ENCODE results near the gene PCNA.
"Not testable (repeated sequence)": the region's sequence is repeated elsewhere in the genome, so short reads cannot be mapped to it uniquely, and the experiment has no call there.

PCNA gene

DNA sequence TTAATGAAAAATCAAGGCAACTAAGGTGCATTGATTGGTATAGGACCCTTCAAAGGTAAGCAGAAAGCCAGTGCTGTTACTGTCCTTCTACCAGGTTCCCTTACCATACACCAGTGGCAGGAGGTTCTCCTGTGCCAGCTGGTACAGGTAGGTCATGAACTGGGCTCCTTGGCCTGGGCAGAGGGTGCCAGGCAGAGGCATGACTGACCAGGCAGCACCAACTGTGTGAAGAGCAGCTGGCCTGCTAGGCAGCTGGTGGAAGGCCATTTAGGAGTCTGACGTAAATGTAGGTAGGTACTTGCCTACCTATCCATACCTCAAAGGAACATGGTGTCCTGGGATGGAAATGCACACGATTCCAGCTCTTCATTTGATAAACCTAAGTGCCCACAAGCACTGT, 23.3 kb downstream of the PCNA start:
- no peak for DNase-seq (ENCODE audit: low spot score)

DNA sequence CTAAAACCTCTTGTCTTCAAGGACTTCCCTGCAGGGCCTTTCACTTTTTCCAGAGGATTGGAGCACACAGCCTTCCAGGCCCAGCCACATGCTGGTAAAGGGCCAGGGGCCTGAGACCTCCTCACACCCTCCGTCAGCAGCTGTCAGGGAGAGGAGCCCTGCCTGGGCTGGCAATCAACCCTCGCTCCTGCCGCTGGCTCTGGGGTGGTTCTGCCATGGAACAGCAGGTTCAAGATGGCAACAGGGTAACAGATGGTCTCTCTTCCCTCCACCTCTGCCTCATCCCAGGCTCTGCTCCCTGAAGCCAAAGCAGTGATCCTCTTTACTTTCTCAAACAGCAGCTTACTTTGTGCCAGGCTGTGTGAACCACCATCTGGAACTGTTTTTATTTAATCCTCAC, 23.8 kb downstream of the PCNA start:
- DNase-seq (ENCODE audit: low spot score) = no peak

DNA sequence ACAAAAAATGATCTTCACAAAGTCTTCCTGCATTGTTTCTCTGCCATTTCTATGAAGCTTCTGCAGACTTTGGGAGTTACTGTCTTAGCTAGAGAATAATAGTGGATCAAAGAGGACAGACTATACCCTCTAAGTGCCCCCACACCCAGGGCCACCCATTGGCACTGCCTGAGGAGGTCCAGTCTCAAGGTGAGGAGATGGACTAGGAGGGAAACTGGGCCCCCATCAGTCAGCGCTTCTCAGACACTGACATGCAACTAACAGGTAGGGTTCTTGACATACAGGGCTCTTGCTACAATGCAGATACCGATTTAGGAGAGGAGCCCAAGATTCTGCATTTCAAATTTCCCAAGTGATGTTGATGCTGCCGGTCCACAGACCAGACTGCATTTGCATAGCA, 24.3 kb downstream of the PCNA start:
- no peak for DNase-seq (ENCODE audit: low spot score)

DNA sequence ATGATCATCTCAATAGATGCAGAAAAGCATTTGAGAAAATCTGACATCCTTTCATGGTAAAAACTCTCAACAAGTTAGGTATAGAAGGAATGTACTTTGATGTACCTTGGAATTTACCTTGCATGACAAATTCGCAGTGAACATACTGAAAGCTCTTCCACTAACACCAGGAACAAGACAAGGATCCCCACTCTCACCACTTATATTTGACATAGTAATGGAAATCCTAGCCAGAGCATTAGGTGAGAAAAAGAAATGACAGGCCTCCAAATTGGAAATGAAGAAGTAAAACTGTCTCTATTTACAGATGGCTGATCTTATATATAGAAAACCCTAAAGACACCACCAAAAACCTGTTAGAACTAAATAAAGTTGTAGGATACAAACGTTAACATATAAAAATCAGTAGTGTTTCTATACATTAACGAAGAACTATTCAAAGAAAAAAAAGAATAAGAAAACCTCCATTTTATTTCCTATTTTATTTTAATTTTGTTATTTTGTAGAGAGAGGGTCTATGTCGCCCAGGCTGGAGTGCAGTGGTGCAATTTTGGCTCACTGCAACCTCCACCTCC, 26.9 kb downstream of the PCNA start:
- no peak for DNase-seq (ENCODE audit: low spot score)

DNA sequence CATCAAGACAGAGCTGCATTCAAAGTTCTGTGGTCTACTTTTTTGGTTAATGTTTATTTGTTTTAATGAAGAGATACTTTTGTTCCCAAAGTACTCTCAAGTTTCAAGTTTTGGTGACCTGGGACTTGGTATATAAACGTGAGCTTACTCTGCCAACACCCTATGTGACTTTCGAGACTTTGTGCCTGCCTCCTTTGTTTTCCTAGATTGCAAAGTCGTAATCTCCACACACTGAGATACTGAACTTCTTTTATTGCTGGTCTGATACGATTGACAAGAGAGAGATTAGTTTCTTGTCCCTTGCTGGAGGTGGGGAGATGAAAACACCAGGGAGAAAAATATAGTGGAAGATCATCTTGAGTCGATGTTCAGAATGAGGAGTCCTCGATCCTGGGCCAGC, 27.9 kb downstream of the PCNA start:
- no peak for DNase-seq (ENCODE audit: low spot score)

DNA sequence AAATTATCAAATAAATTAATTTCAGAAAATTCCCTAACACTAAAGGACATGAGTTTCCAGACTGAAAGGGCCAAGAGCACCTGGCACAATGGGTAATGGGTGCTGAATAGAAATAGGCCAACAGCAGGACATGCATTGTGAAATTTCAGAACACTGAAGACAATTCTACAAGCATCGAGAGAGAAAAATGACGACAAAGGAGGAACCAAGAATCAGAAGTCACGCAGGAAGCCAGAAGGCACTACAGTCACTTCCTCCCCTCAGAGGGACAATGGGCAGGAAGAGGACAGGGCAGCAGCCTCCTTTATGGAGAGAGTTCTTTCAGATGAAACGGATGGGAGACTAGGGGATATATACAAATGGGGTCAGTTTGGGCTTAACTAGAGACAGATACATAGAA, 29.6 kb downstream of the PCNA start:
- DNase-seq (ENCODE audit: low spot score) = peak; percentile 29

DNA sequence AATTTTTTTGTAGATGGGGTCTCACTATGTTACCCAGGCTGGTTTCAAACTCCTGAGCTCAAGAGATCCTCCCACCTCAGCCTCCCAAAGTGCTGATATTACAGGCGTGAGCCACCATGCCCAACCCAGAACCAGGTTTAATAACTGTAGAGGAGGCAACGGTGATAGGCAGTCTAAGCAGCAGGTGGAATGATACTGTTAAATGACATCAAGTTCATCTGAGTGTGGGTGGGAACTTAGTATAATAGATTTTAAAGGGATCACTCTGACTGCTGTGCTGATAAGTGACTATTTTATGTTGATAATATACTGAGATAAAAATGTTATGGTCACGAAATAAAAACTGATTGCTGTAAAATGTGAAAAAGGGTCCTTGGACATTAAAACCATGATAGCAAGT, 31.1 kb downstream of the PCNA start:
- DNase-seq (ENCODE audit: low spot score) = no peak

DNA sequence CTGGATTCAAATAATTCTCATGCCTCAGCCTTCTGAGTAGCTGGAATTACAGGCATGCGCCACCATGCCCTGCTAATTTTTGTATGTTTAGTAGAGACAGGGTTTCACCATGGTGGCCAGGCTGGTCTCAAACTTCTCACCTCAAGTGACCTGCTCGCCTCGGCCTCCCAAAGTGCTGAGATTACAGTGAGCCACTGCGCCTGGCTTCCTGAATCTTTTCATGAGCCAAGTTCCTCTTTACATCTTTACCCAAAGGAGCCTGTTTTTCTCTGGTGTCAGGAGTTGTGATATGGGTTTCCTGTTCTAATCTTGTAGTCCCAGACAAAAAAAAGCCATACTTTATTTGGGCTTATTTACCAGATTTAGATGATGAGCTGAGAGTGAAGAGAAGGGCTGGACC, 34.4 kb downstream of the PCNA start:
- peak; percentile 28 for DNase-seq (ENCODE audit: low spot score)

DNA sequence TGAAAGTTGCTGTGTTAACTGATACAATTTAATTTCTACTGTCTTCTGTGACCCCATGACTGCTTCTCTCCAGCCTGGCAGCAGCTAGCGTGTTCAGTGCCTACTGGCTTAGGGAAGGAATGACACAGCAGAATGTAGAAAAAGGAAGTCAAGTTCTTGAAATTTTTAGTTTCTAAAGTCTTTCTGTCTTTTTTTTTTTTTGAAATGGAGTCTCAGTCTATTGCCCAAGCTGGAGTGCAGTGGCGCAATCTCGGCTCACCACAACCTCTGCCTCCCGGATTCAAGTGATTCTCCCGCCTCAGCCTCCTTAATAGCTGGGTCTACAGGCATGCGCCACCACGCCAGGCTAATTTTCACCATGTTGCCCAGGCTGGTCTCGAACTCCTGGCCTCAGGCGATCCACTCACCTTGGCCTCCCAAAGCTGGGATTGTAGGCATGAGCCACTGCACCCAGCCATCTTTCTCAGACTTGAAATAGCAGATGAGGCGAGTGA, 39.3 kb downstream of the PCNA start:
- DNase-seq (ENCODE audit: low spot score) = peak; percentile 50

DNA sequence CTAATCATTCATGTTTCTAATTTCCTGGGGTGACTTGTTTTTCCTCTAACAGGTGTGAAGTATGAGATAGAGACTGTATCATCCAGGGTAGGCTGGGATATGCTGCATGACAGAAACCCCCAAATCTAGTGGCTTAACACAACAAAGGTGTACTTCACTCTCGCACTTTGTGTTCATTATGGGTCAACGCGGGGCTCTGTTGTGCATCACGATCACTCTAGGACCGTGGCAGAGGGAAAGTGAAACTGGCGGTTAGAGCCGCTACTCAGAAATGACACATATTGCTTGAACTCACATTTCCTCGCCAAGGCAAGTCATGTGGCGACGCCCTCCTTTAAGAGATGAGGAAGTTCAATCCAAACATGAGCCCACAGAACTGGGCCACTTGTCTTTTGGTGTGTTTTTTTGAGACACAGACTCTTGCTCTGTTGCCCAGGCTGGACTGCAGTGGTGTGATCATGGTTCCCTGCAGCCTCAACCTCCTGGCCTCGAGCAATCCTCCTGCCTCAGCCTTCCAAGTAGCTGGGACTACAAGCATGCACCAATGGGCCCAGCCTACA, 41.3 kb downstream of the PCNA start:
- peak; percentile 47 for DNase-seq (ENCODE audit: low spot score)

DNA sequence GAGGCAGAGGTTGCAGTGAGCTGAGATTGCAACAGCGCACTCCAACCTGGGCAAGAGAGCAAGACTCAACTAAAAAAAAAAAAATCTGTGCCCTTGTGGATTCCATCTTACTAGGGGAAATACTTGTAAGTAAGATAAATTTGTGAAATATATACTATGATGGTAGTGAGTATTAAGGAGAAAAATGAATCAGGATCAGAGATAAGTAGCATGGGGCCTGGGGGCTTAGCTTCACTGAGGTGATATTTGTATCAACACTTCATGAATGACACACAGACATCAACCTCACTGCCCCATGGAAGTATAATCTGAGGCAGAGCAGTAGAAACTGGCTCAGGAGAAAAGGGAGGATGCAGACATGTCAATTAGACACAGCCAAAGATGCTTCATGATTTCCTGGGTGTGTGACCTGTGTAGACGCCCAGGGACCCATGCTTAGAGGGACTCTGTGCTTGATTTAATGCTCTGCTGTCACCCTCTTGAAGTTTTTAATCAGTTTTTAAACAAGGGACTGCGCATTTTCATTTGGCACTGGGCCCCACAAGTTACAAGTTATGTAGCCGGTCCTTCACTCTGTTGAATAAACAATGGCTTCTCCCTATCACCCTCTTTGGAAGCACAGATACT, 41.9 kb downstream of the PCNA start:
- no peak for DNase-seq (ENCODE audit: low spot score)

DNA sequence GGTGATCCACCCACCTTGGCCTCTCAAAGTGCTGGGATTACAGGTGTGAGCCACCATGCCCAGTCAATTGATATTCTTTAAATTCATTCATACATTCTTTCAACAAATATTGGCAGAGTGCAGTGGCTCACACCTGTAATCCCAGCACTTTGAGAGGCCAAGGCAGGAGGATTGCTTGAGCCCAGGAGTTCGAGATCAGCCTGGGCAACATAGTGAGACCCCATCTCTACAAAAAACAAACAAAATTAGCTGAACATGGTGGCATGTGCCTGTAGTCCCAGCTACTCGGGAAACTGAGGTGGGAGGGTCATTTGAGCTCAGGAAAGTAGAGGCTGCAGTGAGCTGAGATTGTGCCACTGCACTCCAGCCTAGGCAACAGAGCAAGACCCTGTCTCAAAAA, 42.8 kb downstream of the PCNA start:
- not testable (repeated sequence) for DNase-seq (ENCODE audit: low spot score)

DNA sequence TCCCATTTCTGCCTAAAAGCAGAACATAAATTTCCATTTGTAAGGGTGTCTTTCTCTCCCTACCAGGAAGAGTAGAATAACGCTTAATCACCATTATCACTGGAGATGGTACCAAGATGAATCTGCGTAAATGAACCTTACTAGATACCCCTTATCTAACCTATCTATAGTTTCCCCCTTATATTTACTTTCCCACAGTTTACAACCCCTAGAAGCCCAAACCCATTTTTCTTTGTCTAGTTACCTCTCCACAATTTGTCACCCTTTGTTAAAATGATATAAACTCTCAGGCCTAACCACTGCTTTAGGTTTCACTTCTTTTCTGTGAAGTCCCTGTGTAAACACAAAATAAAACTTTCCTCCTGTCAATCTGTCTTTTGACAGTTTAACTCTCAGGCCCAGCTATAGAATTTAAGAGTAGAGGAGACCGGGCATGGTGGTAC, 45.5 kb downstream of the PCNA start:
- no peak for DNase-seq (ENCODE audit: low spot score)

DNA sequence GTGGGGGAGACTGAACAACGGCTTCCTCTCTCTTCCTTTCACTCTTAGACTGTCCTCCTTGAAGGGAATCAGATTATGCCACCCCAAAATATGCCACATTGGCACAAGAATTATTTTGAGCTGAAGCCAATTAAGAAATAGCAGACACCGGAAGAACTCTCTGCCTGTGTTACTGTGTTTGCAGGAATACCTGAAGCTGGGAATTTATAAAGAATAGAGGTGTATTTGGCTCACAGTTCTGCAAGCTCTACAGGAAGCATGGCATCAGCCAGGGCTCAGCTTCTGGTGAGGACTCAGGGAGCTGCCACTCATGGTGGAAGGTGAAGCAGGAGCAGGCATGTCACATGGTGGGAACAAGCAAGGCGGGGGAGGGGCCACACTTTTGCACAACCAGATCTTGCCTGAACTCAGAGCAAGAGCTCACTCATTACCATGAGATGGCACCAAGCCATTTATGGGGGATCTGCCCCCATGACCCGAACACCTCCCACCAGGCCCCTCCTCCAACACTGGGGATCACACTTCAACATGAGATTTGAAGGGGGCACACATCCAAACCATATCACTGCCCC, 46.0 kb downstream of the PCNA start:
- DNase-seq (ENCODE audit: low spot score) = no peak

DNA sequence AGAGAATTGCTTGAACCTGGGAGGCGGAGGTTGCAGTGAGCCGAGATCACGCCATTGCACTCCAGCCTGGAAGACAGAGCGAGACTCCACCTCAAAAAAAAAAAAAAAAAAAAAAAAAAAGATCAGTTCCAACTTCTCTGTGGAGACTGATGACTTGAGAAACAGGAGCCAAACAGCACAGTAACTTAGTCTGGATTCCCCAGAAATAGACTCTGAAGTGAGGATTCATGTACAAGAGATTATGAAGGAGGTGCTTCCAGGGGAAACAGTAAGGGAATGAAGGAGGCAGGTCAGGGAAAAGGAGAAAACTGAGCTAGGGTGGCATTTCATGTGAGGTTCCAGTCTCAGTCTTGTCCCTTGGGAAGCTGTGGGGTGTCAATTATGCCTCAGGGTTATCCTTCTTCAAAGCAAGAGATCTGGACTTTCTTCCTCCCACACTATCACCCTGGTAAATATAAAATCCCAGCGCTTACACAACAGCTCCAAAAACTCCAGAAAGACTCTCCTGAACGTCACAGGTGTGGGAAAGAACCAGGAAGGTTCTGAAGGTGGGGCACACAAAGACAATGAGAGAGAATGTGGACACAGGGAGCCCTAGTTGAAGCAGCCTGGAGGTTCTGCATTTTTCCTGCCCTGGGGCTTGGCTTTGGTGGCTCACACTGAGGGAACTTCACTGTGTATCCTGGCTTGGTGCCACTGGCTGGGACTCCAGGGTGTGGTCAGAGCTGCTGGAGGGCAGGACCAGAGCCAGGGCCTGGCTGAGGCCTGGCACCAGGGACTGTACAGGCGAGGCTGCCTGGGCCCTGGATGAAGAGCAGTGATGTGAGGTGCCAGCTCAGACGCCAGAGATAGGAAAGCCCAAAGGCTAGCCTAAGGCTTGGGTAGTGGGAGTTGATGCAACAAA, 46.8 kb downstream of the PCNA start:
- peak; percentile 45 for DNase-seq (ENCODE audit: low spot score)

DNA sequence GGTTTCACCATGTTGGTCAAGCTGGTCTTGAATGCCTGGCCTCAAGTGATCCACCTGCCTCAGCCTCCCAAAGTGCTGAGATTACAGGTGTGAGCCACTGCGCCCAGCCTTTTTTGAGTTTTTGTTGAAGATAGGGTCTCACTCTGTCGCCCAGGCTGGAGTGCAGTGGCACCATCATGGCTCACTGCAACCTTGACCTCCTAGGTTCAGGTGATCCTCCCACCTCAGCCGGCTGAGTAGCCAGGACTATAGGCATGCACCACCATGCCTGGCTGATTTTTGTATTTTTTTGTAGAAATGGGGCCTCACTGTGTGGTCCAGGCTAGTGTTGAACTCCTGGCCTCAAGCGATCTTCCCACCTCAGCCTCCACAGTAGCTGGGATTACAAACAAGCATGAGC, 47.8 kb downstream of the PCNA start:
- DNase-seq (ENCODE audit: low spot score) = not testable (repeated sequence)

DNA sequence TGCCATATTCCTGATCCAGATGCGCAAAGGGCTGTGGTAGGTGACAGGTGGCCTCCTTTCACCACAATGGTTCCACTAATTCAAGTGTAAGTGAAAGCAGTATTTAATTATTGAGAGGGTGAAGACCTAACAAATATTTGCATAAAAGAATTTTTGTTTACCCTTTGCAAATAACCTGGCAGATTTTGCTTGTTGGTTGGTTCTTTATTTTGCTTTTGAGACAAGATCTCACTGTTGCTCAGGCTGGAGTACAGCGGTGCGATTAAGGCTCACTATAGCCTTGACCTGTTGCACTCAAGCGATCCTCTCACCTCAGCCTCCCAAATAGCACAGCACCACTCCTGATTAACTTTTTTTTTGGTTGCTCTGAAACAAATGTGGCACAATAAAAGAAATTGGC, 49.2 kb downstream of the PCNA start:
- DNase-seq (ENCODE audit: low spot score) = no peak

DNA sequence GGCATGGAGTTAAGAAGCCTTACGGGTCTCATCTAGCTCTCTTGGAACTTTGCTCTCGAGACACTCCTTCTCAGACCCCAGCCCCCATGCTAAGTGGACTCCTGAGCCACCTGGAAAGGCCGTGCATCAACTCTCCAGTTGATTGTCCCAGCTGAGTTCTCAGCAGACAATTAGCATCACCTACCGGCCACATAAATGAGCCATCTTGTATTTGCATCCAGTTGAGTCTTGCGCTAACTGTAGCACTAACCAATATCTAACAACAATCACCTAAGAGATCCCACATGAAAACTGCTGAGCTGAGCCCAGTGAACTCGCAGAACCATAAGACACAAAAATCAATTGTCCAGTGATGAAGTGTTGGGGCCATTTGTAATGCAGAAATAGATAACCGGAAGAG, 49.7 kb downstream of the PCNA start:
- DNase-seq (ENCODE audit: low spot score) = no peak

DNA sequence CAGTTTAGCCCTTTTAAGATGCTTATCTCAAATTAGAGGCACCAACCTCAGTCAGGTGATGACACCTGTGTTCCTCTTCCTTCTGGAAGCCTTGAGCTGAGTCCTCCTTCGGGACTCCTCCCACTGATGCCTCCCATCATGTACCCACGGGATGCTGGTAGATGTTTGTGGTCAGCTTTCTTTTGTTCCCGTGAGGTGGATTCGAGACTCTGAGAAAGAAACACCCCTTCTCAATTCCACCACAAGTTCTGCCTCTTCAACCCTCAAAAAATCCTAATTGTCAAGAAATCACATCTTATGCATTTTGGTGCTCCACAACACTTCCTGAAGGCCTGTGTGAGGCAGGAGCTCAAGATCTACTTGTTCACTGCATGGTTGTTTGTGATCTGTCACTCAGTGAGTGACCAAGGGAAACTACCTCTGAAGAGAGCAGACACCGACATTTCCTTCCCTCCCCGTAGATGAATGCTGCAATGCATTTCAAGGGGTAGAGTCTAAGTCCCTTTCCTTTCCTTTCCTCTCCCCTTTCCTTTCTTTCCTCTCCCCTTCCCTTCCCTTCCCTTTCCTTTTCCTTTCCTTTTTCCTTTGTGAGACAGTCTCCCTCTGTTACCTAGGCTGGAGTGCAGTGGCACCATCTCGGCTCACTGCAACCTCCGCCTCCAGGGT, 50.5 kb downstream of the PCNA start:
- no peak for DNase-seq (ENCODE audit: low spot score)

DNA sequence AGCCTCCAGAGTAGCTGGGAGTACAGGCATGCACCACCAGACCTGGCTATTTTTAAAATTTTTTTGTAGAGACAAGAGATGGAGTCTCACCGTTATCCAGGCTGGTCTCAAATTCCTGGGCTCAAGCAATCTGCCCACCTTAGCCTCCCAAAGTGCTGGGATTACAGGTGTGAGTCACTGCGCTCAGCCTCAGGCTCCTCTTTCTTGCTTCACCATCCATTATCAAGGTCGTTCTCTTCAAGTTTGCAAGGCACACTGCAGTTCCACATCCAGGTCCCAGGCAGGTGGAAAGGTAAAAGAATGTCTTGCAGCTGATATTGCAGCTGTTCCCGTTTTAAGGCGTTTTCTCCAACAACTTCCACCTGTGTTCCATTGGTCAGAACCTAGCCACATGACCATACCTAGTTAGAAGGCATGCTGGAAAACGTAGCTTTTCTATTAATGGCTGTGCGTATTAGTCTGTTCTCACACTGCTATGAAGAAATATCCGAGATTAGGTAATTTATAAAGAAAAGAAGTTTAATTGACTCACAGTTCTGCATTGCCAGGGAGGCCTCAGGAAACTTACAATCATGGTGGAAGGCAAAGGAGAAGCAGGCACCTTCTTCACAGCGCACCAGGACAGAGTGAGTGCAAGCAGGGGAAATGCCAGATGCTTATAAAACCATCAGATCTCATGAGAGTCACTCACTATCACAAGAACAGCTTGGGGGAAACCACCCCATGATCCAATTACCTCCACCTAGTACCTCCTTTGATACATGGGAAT, 51.7 kb downstream of the PCNA start:
- no peak for DNase-seq (ENCODE audit: low spot score)

DNA sequence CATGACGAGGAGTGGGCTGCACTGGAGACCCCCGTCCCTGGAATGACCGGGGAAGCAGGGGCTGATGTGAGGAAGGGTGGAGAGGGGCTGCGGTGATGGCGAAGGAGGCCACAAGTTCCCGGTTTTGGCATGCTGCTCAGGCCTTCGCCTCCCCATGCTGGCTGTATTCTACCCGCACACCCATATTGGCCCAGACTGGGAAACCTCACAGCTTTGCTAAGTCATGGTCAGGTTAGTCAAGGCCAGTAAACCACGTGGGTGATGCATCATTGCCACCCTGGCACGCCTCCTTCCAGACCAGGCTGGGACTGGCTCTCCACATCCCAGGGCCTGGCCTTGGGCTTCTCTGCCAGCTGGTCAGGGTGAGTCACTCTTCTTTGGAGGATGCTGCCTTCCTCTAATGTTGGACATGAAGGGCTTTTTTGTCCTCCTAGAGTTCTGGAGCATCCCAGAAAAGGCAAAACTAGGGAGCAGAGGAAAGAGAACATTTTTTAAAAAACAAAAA, 53.8 kb downstream of the PCNA start:
- no peak for DNase-seq (ENCODE audit: low spot score)
